GM19438 (cell line): ENCODE data around the gene ANKRD30A.
"Not testable (repeated sequence)": the region's sequence is repeated elsewhere in the genome, so short reads cannot be mapped to it uniquely, and the experiment has no call there.

ENCODE experiments used
- ATAC-seq: cut with Tn5 transposase; IDR thresholded peaks from one replicate; pipeline ENCODE4 v1.9.1; 2021; ENCODE audit warnings: low read depth; ENCODE audit not compliant: unreplicated experiment

ANKRD30A gene

GRCh38 chr10:37125191-37125732 is at the start of gene ANKRD30A:
Gene ANKRD30A, plus strand, starts transcription at chr10:37125598. Its CDS starts 190 bp downstream, at chr10:37125788.
- no peak for ATAC-seq

- not testable (repeated sequence) for ATAC-seq
These were observed 49.3 kb upstream of the ANKRD30A start for GRCh38 chr10:37076083-37076482.

GRCh38 chr10:37095792-37096573 is 29.4 kb upstream of the ANKRD30A start:
- no peak for ATAC-seq

GRCh38 chr10:37101261-37101660 is 24.1 kb upstream of the ANKRD30A start:
- ATAC-seq, result no peak

GRCh38 chr10:37109000-37109399 is 16.4 kb upstream of the ANKRD30A start:
- ATAC-seq, result no peak

GRCh38 chr10:37124532-37124931 is 866 bp upstream of the ANKRD30A start:
- no peak for ATAC-seq

- ATAC-seq, result no peak
These were observed 523 bp downstream of the ANKRD30A start for GRCh38 chr10:37125921-37126320.

GRCh38 chr10:37146443-37146842 is 21.0 kb downstream of the ANKRD30A start:
- ATAC-seq, result no peak

- not testable (repeated sequence) for ATAC-seq
These were observed 37.0 kb downstream of the ANKRD30A start for GRCh38 chr10:37162430-37162829.

- not testable (repeated sequence) for ATAC-seq
These were observed 46.5 kb downstream of the ANKRD30A start for GRCh38 chr10:37171945-37172344.

GRCh38 chr10:37178296-37178695 is 52.9 kb downstream of the ANKRD30A start:
- not testable (repeated sequence) for ATAC-seq

GRCh38 chr10:37182719-37183118 is 57.3 kb downstream of the ANKRD30A start:
- ATAC-seq, result not testable (repeated sequence)

- no peak for ATAC-seq
These were observed 80.7 kb downstream of the ANKRD30A start for GRCh38 chr10:37206132-37206531.

GRCh38 chr10:37220866-37221265 is 95.5 kb downstream of the ANKRD30A start:
- no peak for ATAC-seq

GRCh38 chr10:37222046-37222445 is 96.6 kb downstream of the ANKRD30A start:
- no peak for ATAC-seq

- ATAC-seq, result no peak
These were observed 99.8 kb downstream of the ANKRD30A start for GRCh38 chr10:37225163-37225562.

GRCh38 chr10:37226524-37226923 is 101.1 kb downstream of the ANKRD30A start:
- ATAC-seq, result no peak

GRCh38 chr10:37234692-37235091 is 109.3 kb downstream of the ANKRD30A start:
- no peak for ATAC-seq

- no peak for ATAC-seq
These were observed 110.7 kb downstream of the ANKRD30A start for GRCh38 chr10:37236093-37236492.

- ATAC-seq, result no peak
These were observed 114.8 kb downstream of the ANKRD30A start for GRCh38 chr10:37240223-37240622.

- no peak for ATAC-seq
These were observed 121.2 kb downstream of the ANKRD30A start for GRCh38 chr10:37246637-37247036.

- not testable (repeated sequence) for ATAC-seq
These were observed 130.4 kb downstream of the ANKRD30A start for GRCh38 chr10:37255837-37256236.
